ENCODE measurements around the gene SUPT5H.
A peak's percentile ranks its signal among the peaks of the same experiment; 100 is the strongest.

The SUPT5H gene

DNA sequence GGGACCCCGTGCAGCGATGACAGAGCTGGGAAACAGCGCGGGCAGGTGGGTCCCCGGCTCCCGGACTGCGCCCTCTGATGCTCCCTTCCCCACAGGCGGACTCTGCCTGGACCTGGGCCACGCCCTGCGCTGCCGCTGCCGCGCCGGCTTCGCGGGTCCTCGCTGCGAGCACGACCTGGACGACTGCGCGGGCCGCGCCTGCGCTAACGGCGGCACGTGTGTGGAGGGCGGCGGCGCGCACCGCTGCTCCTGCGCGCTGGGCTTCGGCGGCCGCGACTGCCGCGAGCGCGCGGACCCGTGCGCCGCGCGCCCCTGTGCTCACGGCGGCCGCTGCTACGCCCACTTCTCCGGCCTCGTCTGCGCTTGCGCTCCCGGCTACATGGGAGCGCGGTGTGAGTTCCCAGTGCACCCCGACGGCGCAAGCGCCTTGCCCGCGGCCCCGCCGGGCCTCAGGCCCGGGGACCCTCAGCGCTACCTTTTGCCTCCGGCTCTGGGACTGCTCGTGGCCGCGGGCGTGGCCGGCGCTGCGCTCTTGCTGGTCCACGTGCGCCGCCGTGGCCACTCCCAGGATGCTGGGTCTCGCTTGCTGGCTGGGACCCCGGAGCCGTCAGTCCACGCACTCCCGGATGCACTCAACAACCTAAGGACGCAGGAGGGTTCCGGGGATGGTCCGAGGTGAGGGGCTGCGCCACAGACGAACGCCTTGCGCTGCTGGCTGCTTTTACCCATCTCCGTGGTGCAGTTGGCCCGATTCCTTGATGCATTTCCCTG, 61.7 kb downstream of the SUPT5H start:
- no peak overlapping the region for H3K27ac Mint-ChIP-seq

GRCh38 chr19:39507715-39508364, 62.5 kb downstream of the SUPT5H start:
- H3K27ac Mint-ChIP-seq, result no peak overlapping the region
- TF ChIP-seq, protein P1, sequence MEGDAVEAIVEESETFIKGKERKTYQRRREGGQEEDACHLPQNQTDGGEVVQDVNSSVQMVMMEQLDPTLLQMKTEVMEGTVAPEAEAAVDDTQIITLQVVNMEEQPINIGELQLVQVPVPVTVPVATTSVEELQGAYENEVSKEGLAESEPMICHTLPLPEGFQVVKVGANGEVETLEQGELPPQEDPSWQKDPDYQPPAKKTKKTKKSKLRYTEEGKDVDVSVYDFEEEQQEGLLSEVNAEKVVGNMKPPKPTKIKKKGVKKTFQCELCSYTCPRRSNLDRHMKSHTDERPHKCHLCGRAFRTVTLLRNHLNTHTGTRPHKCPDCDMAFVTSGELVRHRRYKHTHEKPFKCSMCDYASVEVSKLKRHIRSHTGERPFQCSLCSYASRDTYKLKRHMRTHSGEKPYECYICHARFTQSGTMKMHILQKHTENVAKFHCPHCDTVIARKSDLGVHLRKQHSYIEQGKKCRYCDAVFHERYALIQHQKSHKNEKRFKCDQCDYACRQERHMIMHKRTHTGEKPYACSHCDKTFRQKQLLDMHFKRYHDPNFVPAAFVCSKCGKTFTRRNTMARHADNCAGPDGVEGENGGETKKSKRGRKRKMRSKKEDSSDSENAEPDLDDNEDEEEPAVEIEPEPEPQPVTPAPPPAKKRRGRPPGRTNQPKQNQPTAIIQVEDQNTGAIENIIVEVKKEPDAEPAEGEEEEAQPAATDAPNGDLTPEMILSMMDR (IDR thresholded peaks at IDR 0.05), result no peak
- H3K9me3 Mint-ChIP-seq, result peaks cover 10% of the 10 kb centered on the region
- peaks cover 19% of the 10 kb centered on the region for H3K4me1 Mint-ChIP-seq
- peaks cover 23% of the 10 kb centered on the region for H3K27me3 Mint-ChIP-seq (ENCODE audit: low read depth, poor library complexity)
- H3K36me3 Mint-ChIP-seq (ENCODE audit: low read depth), result peaks cover 22% of the 10 kb centered on the region
- DNase-seq, result no peak
- H3K4me3 Mint-ChIP-seq, result peak overlapping the region; percentile 76

More for the DNA sequence above, 61.7 kb downstream of the SUPT5H start:
- DNase-seq, result peak; percentile 81
- peaks cover 19% of the 10 kb centered on the region for H3K4me1 Mint-ChIP-seq
- H3K9me3 Mint-ChIP-seq, result peaks cover 10% of the 10 kb centered on the region
- H3K36me3 Mint-ChIP-seq (ENCODE audit: low read depth), result peaks cover 22% of the 10 kb centered on the region
- peaks cover 23% of the 10 kb centered on the region for H3K27me3 Mint-ChIP-seq (ENCODE audit: low read depth, poor library complexity)
- H3K4me3 Mint-ChIP-seq, result peak overlapping the region; percentile 76
- TF ChIP-seq, protein P1 (IDR thresholded peaks at IDR 0.05), result no peak

GRCh38 chr19:39508629-39509028, 63.2 kb downstream of the SUPT5H start:
- H3K27me3 Mint-ChIP-seq (ENCODE audit: low read depth, poor library complexity), result peaks cover 23% of the 10 kb centered on the region
- no peak for DNase-seq
- peaks cover 14% of the 10 kb centered on the region for H3K4me1 Mint-ChIP-seq
- no peak overlapping the region for H3K27ac Mint-ChIP-seq
- peak overlapping the region; percentile 76 for H3K4me3 Mint-ChIP-seq
- TF ChIP-seq, protein P1 (IDR thresholded peaks at IDR 0.05), result no peak
- H3K36me3 Mint-ChIP-seq (ENCODE audit: low read depth), result peaks cover 18% of the 10 kb centered on the region
- H3K9me3 Mint-ChIP-seq, result peaks cover 10% of the 10 kb centered on the region

- H3K36me3 Mint-ChIP-seq (ENCODE audit: low read depth), result peaks cover 16% of the 10 kb centered on the region
- TF ChIP-seq, protein P1 (IDR thresholded peaks at IDR 0.05), result no peak
- peaks cover 12% of the 10 kb centered on the region for H3K4me1 Mint-ChIP-seq
- peaks cover 23% of the 10 kb centered on the region for H3K27me3 Mint-ChIP-seq (ENCODE audit: low read depth, poor library complexity)
- no peak overlapping the region for H3K27ac Mint-ChIP-seq
- no peak for DNase-seq
- no peak overlapping the region for H3K4me3 Mint-ChIP-seq
- H3K9me3 Mint-ChIP-seq, result peaks cover 10% of the 10 kb centered on the region
Measured at GRCh38 chr19:39509233-39509632, 63.9 kb downstream of the SUPT5H start.

DNA sequence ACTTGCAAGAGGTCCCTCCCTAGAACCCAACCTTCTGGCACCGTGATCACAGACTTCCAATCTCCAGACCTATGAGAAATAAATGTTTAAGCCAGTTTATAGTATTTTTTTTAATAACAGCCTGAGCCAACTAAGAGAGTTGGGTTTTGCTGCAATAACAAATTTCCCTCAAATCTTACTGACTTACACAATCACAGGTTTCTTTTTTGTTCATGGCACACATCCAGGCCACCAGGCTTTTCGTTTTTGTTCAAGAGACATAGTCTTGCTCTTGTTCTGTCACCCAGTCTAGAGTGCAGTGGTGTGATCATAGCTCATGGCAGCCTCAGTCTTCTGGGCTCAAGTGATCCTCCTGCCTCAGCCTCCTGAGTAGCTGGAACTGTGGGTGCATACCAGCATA, 67.6 kb downstream of the SUPT5H start:
- peaks cover 5% of the 10 kb centered on the region for H3K36me3 Mint-ChIP-seq (ENCODE audit: low read depth)
- H3K4me1 Mint-ChIP-seq, result peaks cover 28% of the 10 kb centered on the region
- peaks cover 29% of the 10 kb centered on the region for H3K27me3 Mint-ChIP-seq (ENCODE audit: low read depth, poor library complexity)
- H3K27ac Mint-ChIP-seq, result no peak overlapping the region
- no peak overlapping the region for H3K4me3 Mint-ChIP-seq
- no peak for DNase-seq
- no peaks in the 10 kb centered on the region for H3K9me3 Mint-ChIP-seq
- TF ChIP-seq, protein P1 (IDR thresholded peaks at IDR 0.05), result no peak

Data from nephron progenitor cell (in vitro differentiated cells).